HepG2 (cell line): Measurements from ENCODE around the gene SLC4A11. TPM values are rescaled to one million over a fixed set of nuclear protein-coding genes. Genes with fewer than 3 reads are reported as not detected.
A peak's percentile ranks its signal among the peaks of the same experiment; 100 is the strongest.

Source experiments
- ADNP ChIP-seq: sonication (generic); formaldehyde crosslinking; IDR thresholded peaks from 2 replicates; pipeline ENCODE4 v1.4.0; 2020; ENCODE audit warnings: missing genetic modification reagents
- AKAP8 ChIP-seq: sonication (generic); formaldehyde crosslinking; IDR thresholded peaks from 2 replicates; pipeline ENCODE4 v1.5.1; 2020; ENCODE audit warnings: mild to moderate bottlenecking, missing genetic modification reagents
- ATRX ChIP-seq: sonication (generic); formaldehyde crosslinking; IDR thresholded peaks from 2 replicates; pipeline ENCODE4 v1.4.0; 2020; ENCODE audit warnings: missing genetic modification reagents, borderline replicate concordance
- CEBPB ChIP-seq: IDR thresholded peaks from 2 replicates; pipeline ENCODE4 v1.6.1; 2011; ENCODE audit warnings: low read depth, low read length, improper control_type of control experiment, borderline replicate concordance
- CSRNP1 ChIP-seq: sonication (generic); formaldehyde crosslinking; IDR thresholded peaks from 2 replicates; pipeline ENCODE4 v1.8.1; 2023; ENCODE audit warnings: mild to moderate bottlenecking, missing genetic modification reagents
- GMEB2 ChIP-seq: IDR thresholded peaks from 2 replicates; pipeline ENCODE4 v1.6.1; 2016; ENCODE audit warnings: missing biosample characterization, missing genetic modification reagents, low read depth
- KDM3A ChIP-seq: IDR thresholded peaks from 2 replicates; pipeline ENCODE4 v1.6.1; 2018; ENCODE audit warnings: low read depth, missing compliant biosample characterization
- NR2C2 ChIP-seq: sonication (generic); formaldehyde crosslinking; IDR thresholded peaks from 2 replicates; pipeline ENCODE4 v1.4.0; 2020; ENCODE audit warnings: missing genetic modification reagents, mild to moderate bottlenecking, moderate library complexity, borderline replicate concordance
- PAF1 ChIP-seq: IDR thresholded peaks from 2 replicates; pipeline ENCODE4 v1.6.1; 2016; ENCODE audit warnings: missing genetic modification reagents, missing compliant biosample characterization
- PTBP1 ChIP-seq: fragments of 200-400 bp; formaldehyde crosslinking; IDR thresholded peaks from 2 replicates; pipeline ENCODE4 v1.6.1; 2018; ENCODE audit warnings: low read length, low read depth; ENCODE audit not compliant: poor library complexity, severe bottlenecking
- SAP130 ChIP-seq: IDR thresholded peaks from 2 replicates; pipeline ENCODE4 v1.6.1; 2016; ENCODE audit warnings: low read depth
- SRSF1 ChIP-seq: fragments of 200-400 bp; formaldehyde crosslinking; optimal IDR thresholded peaks from 2 replicates; pipeline ENCODE3; 2017; ENCODE audit warnings: mild to moderate bottlenecking, low read depth, low read length, moderate library complexity
- TRIM22 ChIP-seq: fragments of 450-650 bp; IDR thresholded peaks from 2 replicates; pipeline ENCODE4 v1.6.1; 2017
- ZBTB14 ChIP-seq: sonication (generic); formaldehyde crosslinking; IDR thresholded peaks from 2 replicates; pipeline ENCODE4 v1.4.0; 2020; ENCODE audit warnings: missing genetic modification reagents
- ZBTB46 ChIP-seq: sonication (generic); formaldehyde crosslinking; IDR thresholded peaks from 2 replicates; pipeline ENCODE4 v1.4.0; 2020; ENCODE audit warnings: mild to moderate bottlenecking, missing genetic modification reagents, borderline replicate concordance
- ZFP41 ChIP-seq: sonication (generic); formaldehyde crosslinking; IDR thresholded peaks from 2 replicates; pipeline ENCODE4 v1.4.0; 2020; ENCODE audit warnings: mild to moderate bottlenecking, missing genetic modification reagents, borderline replicate concordance
- ZMAT3 ChIP-seq: sonication (generic); formaldehyde crosslinking; conservative IDR thresholded peaks from 2 replicates; pipeline ENCODE4 v1.7.0; 2021; ENCODE audit warnings: missing genetic modification reagents
- ZMYM2 ChIP-seq: sonication (generic); formaldehyde crosslinking; IDR thresholded peaks from 2 replicates; pipeline ENCODE4 v1.8.0; 2022; ENCODE audit warnings: mild to moderate bottlenecking, missing genetic modification reagents
- ZNF160 ChIP-seq: sonication (generic); formaldehyde crosslinking; IDR thresholded peaks from 2 replicates; pipeline ENCODE4 v1.8.0; 2022; ENCODE audit warnings: mild to moderate bottlenecking, inconsistent platforms, missing genetic modification reagents
- ZNF205 ChIP-seq: IDR thresholded peaks from 2 replicates; pipeline ENCODE4 v1.6.1; 2018; ENCODE audit warnings: missing biosample characterization, missing genetic modification reagents
- ZNF274 ChIP-seq: sonication (generic); formaldehyde crosslinking; IDR thresholded peaks from 2 replicates; pipeline ENCODE4 v1.5.1; 2020; ENCODE audit warnings: mild to moderate bottlenecking, missing genetic modification reagents
- ZNF317 ChIP-seq: sonication (generic); formaldehyde crosslinking; IDR thresholded peaks from 2 replicates; pipeline ENCODE4 v1.5.0; 2020; ENCODE audit warnings: mild to moderate bottlenecking, missing genetic modification reagents
- ZNF747 ChIP-seq: sonication (generic); formaldehyde crosslinking; IDR thresholded peaks from 2 replicates; pipeline ENCODE4 v1.8.1; 2023; ENCODE audit warnings: missing genetic modification reagents, mild to moderate bottlenecking, borderline replicate concordance
- ZNF777 ChIP-seq: sonication (generic); formaldehyde crosslinking; IDR thresholded peaks from 2 replicates; pipeline ENCODE4 v1.4.0; 2020; ENCODE audit warnings: missing genetic modification reagents
- ZNF850 ChIP-seq: sonication (generic); formaldehyde crosslinking; conservative IDR thresholded peaks from 2 replicates; pipeline ENCODE4 v1.9.0; 2021; ENCODE audit warnings: mild to moderate bottlenecking, missing genetic modification reagents
- polyA plus RNA-seq, 8 experiments: library from polyadenylated mRNA; depleted of rRNA in 3 of 8; stranded (reverse) in 7 of 8; unstranded in 1 of 8; fragments of >200 nt; fragmentation: Illumina TruSeq in 4 of 8; extraction: Trizol in 4 of 8; gene quantifications; 2 replicates each; pipeline versions ENCODE4 v1.2.1 to v1.2.3, GENCODE V29; 2011 to 2016; ENCODE audit warnings: low read depth in 4 of 8, missing spikeins in 1 of 8, mixed read lengths in 1 of 8; ENCODE audit not compliant: insufficient read depth in 1 of 8
- total RNA-seq, 5 experiments: library from RNA; depleted of rRNA; stranded (reverse); fragments of >200 nt; fragmentation: Illumina TruSeq; extraction: Trizol; gene quantifications; 2 replicates each; pipeline ENCODE4 v1.2.3, GENCODE V29; 2016; ENCODE audit warnings: low read depth in 1 of 5

The SLC4A11 gene
- total and polyA plus RNA-seq, 2 of the 13 experiments (the other 11 are each of a cell fraction or from before 2014, with no cell fraction given), result 3.9 to 27.0 TPM

GRCh38 chr20:3250091-3250504, 11.1 kb upstream of the SLC4A11 start (continued):
- TF ChIP-seq ZFP41 (CRISPR knock-in tag), result no peak
- no peak for TF ChIP-seq ZBTB14 (CRISPR knock-in tag)
- no peak for TF ChIP-seq PAF1 (CRISPR knock-in tag)
- TF ChIP-seq ADNP, result peak; percentile 39; the same call in 1 of the 2 replicates
- no peak for TF ChIP-seq ZBTB46 (CRISPR knock-in tag)
- no peak for TF ChIP-seq ZNF160 (CRISPR knock-in tag)
- no peak for TF ChIP-seq ZNF850 (CRISPR knock-in tag)
- no peak for TF ChIP-seq ZNF777 (CRISPR knock-in tag)
- no peak for TF ChIP-seq PTBP1
- TF ChIP-seq ZNF747, result peak; percentile 67; the same call in 1 of the 2 replicates
- no peak for TF ChIP-seq GMEB2
- no peak for TF ChIP-seq TRIM22
- TF ChIP-seq SAP130 (CRISPR knock-in tag), result peak; percentile 57
- TF ChIP-seq CEBPB, result no peak
- TF ChIP-seq AKAP8 (CRISPR knock-in tag), result no peak
- 0 out of 2 replicates have a peak, but pooled peaks have one; percentile 70 for TF ChIP-seq ZNF205 (CRISPR knock-in tag)
- no peak for TF ChIP-seq ZMAT3
- TF ChIP-seq ZMYM2 (CRISPR knock-in tag), result no peak
- no peak for TF ChIP-seq ZNF317
- TF ChIP-seq ZNF274, result peak; percentile 48; the same call in 1 of the 2 replicates
- TF ChIP-seq SRSF1, result no peak
- TF ChIP-seq KDM3A (CRISPR knock-in tag), result no peak
- TF ChIP-seq NR2C2, result peak; percentile 48; the same call in 1 of the 2 replicates
- no peak for TF ChIP-seq CSRNP1 (CRISPR knock-in tag)
- no peak for TF ChIP-seq ATRX (CRISPR knock-in tag)
